Keratinocyte (primary cell): ENCODE results near the gene CCDC137. TPM values are rescaled to one million over a fixed set of nuclear protein-coding genes. Genes with fewer than 3 reads are reported as not detected.

Source experiments
- DNase-seq: peaks from one replicate; pipeline ENCODE4 v3.0.0-alpha.2; 2011; ENCODE audit warnings: low read depth, missing footprints, low spot score
- FAIRE-seq: peaks from 2 replicates; lab custom pipeline; 2011; peaks lifted over from hg19 to GRCh38; lab: Jason Lieb, UNC
- H2AFZ ChIP-seq: 2 replicates; pipeline ENCODE4 v1.6.0; 2012; ENCODE audit warnings: low read length, control low read depth, inconsistent platforms; ENCODE audit not compliant: control insufficient read depth
- H3K27ac ChIP-seq: 2 replicates; pipeline ENCODE4 v1.5.1; 2011; ENCODE audit warnings: low read length; ENCODE audit not compliant: control insufficient read depth, insufficient read depth
- H3K27me3 ChIP-seq: 3 replicates; pipeline ENCODE4 v1.6.0; 2011; ENCODE audit warnings: low read length; ENCODE audit not compliant: control insufficient read depth, insufficient read depth; ENCODE audit errors: extremely low read depth
- H3K36me3 ChIP-seq, 2 experiments: 2 replicates in 1 of 2; 3 replicates in 1 of 2; pipeline ENCODE4 v1.5.1; 2011; ENCODE audit warnings: low read length in 2 of 2, mild to moderate bottlenecking in 1 of 2; ENCODE audit not compliant: control insufficient read depth in 2 of 2, insufficient read depth in 2 of 2; ENCODE audit errors: extremely low read depth in 1 of 2
- H3K4me1 ChIP-seq: 3 replicates; pipeline ENCODE4 v1.5.1; 2011; ENCODE audit warnings: low read length; ENCODE audit not compliant: control insufficient read depth, insufficient read depth; ENCODE audit errors: extremely low read depth
- H3K4me2 ChIP-seq: 3 replicates; pipeline ENCODE4 v1.6.0; 2011; ENCODE audit warnings: low read depth, low read length; ENCODE audit not compliant: control insufficient read depth, insufficient read depth; ENCODE audit errors: extremely low read depth
- H3K4me3 ChIP-seq, 3 experiments: fragments of 200-600 bp in 1 of 3; sonication (generic) in 1 of 3; 2 replicates in 2 of 3; 3 replicates in 1 of 3; pipeline ENCODE4 v1.5.1; 2011 to 2016; ENCODE audit warnings: low read length in 3 of 3, mild to moderate bottlenecking in 3 of 3, control low read depth in 2 of 3, inconsistent platforms in 1 of 3, low read depth in 1 of 3, mixed read lengths in 1 of 3, mixed run types in 1 of 3, moderate library complexity in 1 of 3; ENCODE audit not compliant: control insufficient read depth in 2 of 3, insufficient read depth in 2 of 3; ENCODE audit errors: extremely low read depth in 1 of 3
- H3K79me2 ChIP-seq: 2 replicates; pipeline ENCODE4 v1.6.0; 2012; ENCODE audit warnings: low read length; ENCODE audit not compliant: control insufficient read depth, insufficient read depth
- H3K9ac ChIP-seq: 3 replicates; pipeline ENCODE4 v1.6.0; 2011; ENCODE audit warnings: low read length; ENCODE audit not compliant: control insufficient read depth, insufficient read depth; ENCODE audit errors: extremely low read depth
- H3K9me1 ChIP-seq: 3 replicates; pipeline ENCODE4 v1.6.0; 2011; ENCODE audit warnings: low read length; ENCODE audit not compliant: control insufficient read depth, insufficient read depth; ENCODE audit errors: extremely low read depth
- H3K9me3 ChIP-seq: 2 replicates; pipeline ENCODE4 v1.5.1; 2012; ENCODE audit warnings: low read depth, low read length; ENCODE audit not compliant: control insufficient read depth
- H4K20me1 ChIP-seq: 3 replicates; pipeline ENCODE4 v1.6.0; 2011; ENCODE audit warnings: low read length; ENCODE audit not compliant: control insufficient read depth, insufficient read depth; ENCODE audit errors: extremely low read depth
- CTCF ChIP-seq, 3 experiments: IDR thresholded peaks in 1 of 3; conservative IDR thresholded peaks in 1 of 3; optimal IDR thresholded peaks in 1 of 3; 2 replicates in 2 of 3; 3 replicates in 1 of 3; pipeline versions ENCODE3 to v1.5.1; 2011; ENCODE audit warnings: low read length in 3 of 3, mild to moderate bottlenecking in 3 of 3, moderate library complexity in 2 of 3, control low read depth in 1 of 3, inconsistent platforms in 1 of 3; ENCODE audit not compliant: insufficient read depth in 2 of 3; ENCODE audit errors: extremely low read depth in 1 of 3
- EZH2 ChIP-seq: IDR thresholded peaks from one replicate; pipeline ENCODE4 v1.6.1; 2012; ENCODE audit warnings: inconsistent platforms, mild to moderate bottlenecking, low read length, moderate library complexity
- dilution Hi-C: fragments of 300-500 bp; cut with MboI; formaldehyde crosslinking; loops from one replicate; pipeline ENCODE4 v1.7.0; 2020; ENCODE audit warnings: low sequenced_read_pairs; ENCODE audit not compliant: extremely low pct_ligation_motif_present
- polyA plus RNA-seq, 5 experiments: library from polyadenylated mRNA; depleted of rRNA in 3 of 5; stranded (reverse) in 3 of 5; stranded (forward) in 1 of 5; unstranded in 1 of 5; fragments of >200 nt; gene quantifications; 1 replicate in 1 of 5; 2 replicates in 3 of 5; 3 replicates in 1 of 5; pipeline versions ENCODE4 v1.2.1 to v1.2.3, GENCODE V29; 2011 to 2012; ENCODE audit warnings: missing spikeins in 2 of 5, low read depth in 1 of 5, low replicate concordance in 1 of 5

CCDC137 gene
- polyA plus RNA-seq, 1 donor (not counting 4 experiments of a cell fraction or from before 2014, with no cell fraction given): 15.4 TPM

- Histone ChIP-seq H3K9ac (peak overlapping the region; percentile 28), H3K4me2 (no peak overlapping the region), H3K36me3 (peaks cover 56 to 64% of the 10 kb centered on the region in 2 experiments)
Measured at GRCh38 chr17:81688616-81689015, 22.1 kb downstream of the CCDC137 start.

GRCh38 chr17:81690066-81690465, 23.5 kb downstream of the CCDC137 start:
- Histone ChIP-seq H3K79me2 (peaks cover 75% of the 10 kb centered on the region), H3K27me3 (no peaks in the 10 kb centered on the region), H3K9me1 (no peaks in the 10 kb centered on the region), H3K36me3 (peaks cover 65 to 75% of the 10 kb centered on the region in 2 experiments), H4K20me1 (peaks cover 25% of the 10 kb centered on the region), H3K9ac (no peak overlapping the region), H3K4me3 (no peak overlapping the region), H3K9me3 (no peaks in the 10 kb centered on the region), H3K4me2 (no peak overlapping the region), H3K4me1 (peaks cover 17% of the 10 kb centered on the region), H2AFZ (no peak overlapping the region), H3K27ac (no peak overlapping the region)
- dilution Hi-C loops: no loop called here
- TF ChIP-seq EZH2: no peak
- TF ChIP-seq CTCF (optimal IDR thresholded peaks at IDR 0.05 in 1 of 3, IDR thresholded peaks at IDR 0.05 in 1 of 3, conservative IDR thresholded peaks at IDR 0.05 in 1 of 3; ENCODE audit: extremely low read depth in 1 of 3, insufficient read depth in 2 of 3, low read length in 3 of 3): no peak
- FAIRE-seq (no peak), DNase-seq (no peak)

More at GRCh38 chr17:81688616-81689015, 22.1 kb downstream of the CCDC137 start:
- dilution Hi-C loops: no loop called here
- Histone ChIP-seq H3K27me3 (no peaks in the 10 kb centered on the region), H2AFZ (no peak overlapping the region), H3K4me3 (no peak overlapping the region), H3K4me1 (peaks cover 24% of the 10 kb centered on the region), H4K20me1 (peaks cover 25% of the 10 kb centered on the region), H3K9me3 (no peaks in the 10 kb centered on the region), H3K9me1 (no peaks in the 10 kb centered on the region), H3K79me2 (peaks cover 78% of the 10 kb centered on the region), H3K27ac (no peak overlapping the region)
- TF ChIP-seq EZH2 (no peak), CTCF (optimal IDR thresholded peaks at IDR 0.05 in 1 of 3, IDR thresholded peaks at IDR 0.05 in 1 of 3, conservative IDR thresholded peaks at IDR 0.05 in 1 of 3; ENCODE audit: extremely low read depth in 1 of 3, insufficient read depth in 2 of 3, low read length in 3 of 3) (no peak)
- DNase-seq: no peak
- FAIRE-seq: no peak
